T47D (cell line): ENCODE results near the gene STYXL1.
"Not testable (repeated sequence)": the region's sequence is repeated elsewhere in the genome, so short reads cannot be mapped to it uniquely, and the experiment has no call there.

ENCODE experiments used
- DNase-seq, 2 experiments: peaks; one replicate each; pipeline versions ENCODE4 v3.0.0 to v3.0.0-alpha.2; 2011 to 2012; ENCODE audit warnings: low read depth in 1 of 2, low spot score in 1 of 2
- JUND ChIP-seq: IDR thresholded peaks from 2 replicates; pipeline ENCODE4 v1.6.1; 2012; ENCODE audit warnings: low read depth
- in situ Hi-C: cut with HindIII; loops from 2 replicates; pipeline ENCODE4 v1.10.0; 2016; ENCODE audit warnings: low sequenced_read_pairs, low pct_unique_long_range_greater_than_20kb

STYXL1 gene

DNA sequence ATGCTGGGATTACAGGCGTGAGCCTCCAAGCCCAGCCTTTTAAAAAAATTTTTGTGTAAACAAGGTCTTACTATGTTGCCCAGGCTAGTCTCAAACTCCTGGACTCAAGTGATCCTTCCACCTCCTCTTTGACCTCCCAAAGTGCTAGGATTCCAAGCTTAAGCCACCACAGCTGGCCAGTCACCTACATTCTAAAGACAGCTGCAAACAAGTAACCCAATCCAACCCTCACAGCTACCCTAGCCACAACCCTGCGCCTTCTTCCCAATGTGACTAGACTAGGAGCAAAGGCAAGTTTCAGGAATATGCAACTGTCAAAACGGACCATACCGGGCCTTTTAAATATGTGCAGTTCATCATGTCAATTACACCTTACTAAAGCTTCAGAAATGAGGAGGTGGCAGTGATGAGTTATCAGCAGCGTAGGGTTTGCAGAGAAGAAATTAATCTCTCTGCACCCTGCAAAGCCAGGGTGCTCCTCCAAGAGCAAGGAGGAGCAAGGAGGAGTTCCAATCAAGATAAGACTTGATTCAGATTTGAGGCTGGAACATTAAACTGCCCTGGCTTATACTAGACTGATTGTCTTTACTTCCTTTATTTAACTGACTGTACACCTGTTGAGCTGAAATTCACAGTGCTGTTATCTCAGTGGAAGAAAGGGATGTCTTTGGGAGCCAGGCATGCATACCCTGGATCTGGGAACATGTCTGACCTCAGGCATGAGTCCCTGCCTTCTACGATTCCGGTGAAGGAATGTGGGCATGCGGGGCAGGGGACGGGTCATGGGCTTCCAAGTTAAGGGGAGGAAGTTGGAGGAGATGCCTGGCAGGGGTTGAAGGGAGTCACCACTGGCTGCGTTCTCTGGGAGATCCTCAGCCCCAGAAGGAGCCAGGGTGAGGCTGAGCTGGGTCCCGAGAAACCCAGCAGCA is 37.9 kb downstream of the STYXL1 start:
- in situ Hi-C loops, result no loop called here
- DNase-seq, result no peak
- no peak for TF ChIP-seq JUND

DNA sequence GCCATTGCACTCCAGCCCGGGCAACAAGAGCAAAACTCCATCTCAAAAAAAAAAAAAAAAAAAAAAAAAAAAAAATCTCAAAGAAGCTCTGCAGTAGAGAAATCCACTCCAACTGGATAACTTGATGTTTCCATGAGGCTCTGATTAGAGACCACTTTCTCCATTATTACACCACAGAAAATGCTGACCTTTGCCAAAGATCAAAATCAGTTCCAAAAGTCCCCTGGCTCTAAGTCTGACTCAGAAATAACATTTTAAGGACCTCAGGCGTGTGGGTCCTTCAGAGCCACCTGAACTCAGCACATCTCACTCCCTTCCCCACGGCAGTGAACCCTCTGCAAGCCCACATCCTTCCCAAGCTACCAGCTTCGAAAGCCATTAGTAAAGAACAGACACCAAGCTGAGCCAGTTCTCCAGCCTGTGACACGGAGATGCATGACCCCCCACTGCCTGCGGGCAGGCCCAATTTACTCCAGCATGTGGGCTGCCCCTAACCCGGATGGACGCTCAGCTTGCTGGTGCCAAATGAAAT is 39.6 kb downstream of the STYXL1 start:
- no peak for DNase-seq
- no peak for TF ChIP-seq JUND
- in situ Hi-C loops, result no loop called here

DNA sequence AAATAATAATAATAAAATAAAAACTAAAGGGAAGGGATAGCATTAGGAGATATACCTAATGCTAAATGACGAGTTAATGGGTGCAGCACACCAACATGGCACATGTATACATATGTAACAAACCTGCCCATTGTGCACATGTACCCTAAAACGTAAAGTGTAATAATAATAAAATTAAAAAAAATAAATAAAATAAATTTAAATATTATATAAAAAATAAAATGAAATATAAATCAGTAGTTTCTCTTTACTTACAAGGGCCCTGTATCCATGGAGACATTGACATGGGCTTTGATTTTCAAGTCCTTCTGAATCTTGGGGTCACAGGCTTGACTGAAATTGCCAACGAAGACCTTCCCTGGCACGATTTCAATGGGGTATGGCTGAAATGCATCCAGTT is 42.8 kb downstream of the STYXL1 start:
- in situ Hi-C loops, DNase-seq: not testable (repeated sequence)

DNA sequence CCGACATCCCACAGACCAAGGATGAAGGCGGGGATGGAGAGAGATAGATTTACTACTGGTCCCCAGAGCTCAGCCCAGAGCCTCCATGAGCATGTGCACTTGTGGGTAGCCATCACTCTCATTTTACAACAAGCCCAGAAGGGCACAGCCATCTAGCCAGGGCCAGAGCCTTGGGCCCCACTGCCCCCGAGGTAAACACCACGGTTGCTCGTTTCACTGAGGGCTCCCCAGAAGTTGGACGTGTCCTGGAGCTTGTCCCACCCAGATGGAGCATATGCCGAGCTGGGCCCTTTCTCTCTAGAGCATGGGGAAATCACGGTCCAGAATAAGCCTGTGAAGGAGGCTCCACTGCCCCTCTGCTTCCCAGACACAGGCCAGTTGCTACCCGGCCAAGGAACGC is 44.4 kb downstream of the STYXL1 start:
- in situ Hi-C loops, result no loop called here
- TF ChIP-seq JUND, result no peak
- no peak for DNase-seq

DNA sequence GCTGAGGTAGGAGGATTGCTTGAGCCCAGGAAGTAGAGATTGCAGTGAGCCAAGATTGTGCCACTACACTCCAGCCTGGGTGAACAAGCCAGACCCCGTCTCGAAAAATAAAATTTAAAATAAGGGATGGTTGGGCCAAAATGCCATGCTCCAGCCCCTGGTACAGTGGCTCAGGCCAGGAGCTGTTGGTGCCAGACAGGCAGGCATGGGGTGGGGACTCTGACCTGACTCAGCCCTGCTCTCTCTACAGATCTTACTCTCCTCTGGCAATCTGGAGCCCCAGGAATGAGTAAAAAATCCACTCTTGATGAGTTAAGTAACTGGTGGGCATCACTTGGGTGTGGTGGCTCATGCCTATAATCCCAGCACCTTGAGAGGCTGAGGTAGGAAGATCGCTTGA is 45.0 kb downstream of the STYXL1 start:
- in situ Hi-C loops, result no loop called here

DNA sequence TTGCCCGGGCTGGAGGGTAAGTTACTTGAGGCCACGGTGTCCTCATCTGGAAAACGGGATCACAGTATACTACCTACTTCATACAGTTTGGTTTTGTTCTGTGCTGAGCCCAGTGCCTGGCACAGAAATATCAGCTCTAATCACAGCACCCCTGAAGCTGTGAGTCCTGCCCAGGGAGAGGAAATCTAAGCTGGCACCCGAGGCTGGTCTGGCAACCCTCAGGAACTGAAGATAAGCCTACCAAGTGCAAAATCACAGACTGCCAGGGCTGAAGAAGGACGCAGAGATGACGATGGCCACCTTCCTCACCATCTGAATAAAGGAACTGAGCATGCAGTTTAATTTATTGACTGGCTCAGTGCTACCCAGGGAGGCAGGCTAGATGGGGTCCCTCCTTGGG is 45.7 kb downstream of the STYXL1 start:
- TF ChIP-seq JUND, result no peak
- DNase-seq, result no peak
- in situ Hi-C loops, result no loop called here

More for the DNA sequence above, 45.0 kb downstream of the STYXL1 start:
- no peak for TF ChIP-seq JUND
- no peak for DNase-seq

DNA sequence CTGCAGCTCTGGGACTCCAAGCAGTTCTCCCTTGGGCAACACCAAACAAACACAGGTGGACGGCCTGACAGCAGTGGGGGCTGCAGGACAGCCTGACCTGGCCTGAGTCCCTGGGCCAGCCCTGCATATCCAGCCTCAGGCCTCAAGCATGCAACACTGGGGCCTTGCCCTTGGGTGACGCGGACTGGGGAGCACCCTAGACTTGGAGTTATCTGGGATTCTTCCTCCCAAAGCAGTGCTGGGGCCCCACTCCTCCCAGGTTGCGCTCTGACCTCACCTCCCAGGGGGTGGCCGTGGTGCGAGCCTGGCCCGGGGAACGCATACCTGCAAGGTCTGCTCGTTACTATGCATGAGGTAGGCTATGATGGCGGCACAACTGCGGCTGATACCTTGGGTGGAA is 47.2 kb downstream of the STYXL1 start:
- no peak for DNase-seq
- TF ChIP-seq JUND, result no peak
- in situ Hi-C loops, result no loop called here

DNA sequence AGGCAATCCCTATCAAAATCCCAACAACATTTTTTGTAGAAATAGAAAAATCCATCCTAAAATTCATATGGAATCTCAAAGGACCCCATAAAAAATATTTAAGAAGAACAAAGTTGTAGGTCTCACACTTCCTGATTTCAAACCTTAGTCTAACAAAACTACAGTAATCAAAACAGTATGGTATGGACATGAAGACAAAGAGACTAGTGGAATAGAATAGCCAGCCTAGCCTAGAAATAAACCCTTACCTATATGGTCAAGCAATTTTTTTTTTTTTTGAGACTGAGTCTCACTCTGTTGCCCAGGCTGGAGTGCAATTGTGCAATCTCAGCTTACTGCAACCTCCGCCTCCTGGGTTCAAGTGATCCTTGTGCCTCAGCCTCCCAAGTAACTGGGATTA is 49.8 kb downstream of the STYXL1 start:
- in situ Hi-C loops, result no loop called here
- TF ChIP-seq JUND, result no peak
- DNase-seq, result no peak

DNA sequence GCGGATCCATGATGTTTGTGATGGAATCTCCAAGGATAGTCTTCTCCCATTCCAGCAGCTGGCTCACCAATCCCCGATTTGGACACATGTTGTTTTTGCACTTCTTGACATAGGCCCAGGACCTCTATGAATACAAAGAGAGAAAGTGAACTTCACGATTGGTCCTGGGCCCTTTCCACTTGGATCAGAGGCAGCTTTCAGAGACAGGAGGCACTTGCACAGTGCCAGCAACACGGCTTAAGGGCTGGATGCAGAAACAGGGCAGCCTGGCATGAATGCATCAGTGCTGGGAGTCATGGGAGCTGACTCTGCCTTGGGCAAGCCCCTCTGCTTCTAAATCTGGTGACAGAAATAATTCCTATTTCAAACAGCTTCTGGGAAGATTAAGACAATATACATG is 51.3 kb downstream of the STYXL1 start:
- DNase-seq, result no peak
- TF ChIP-seq JUND, result no peak
- in situ Hi-C loops, result no loop called here

DNA sequence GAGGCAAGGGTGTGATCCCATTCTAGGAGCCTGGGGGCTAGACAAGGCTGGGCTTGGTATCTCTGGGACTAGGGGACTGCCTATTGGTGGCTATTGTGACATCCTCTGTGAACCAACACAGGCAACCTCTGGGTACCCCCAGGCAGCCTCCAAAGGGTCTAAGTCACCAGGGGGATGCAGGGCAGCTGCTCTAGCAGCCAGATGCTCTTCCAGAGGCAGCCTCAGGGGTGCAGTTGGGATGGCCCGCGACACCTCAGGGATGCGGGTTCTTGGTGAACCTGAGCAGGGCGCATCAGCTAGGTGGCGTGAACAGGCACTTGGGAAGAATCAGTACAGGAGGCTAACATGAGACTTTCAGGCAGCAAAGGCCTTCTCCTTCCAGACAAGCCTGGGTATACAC is 51.8 kb downstream of the STYXL1 start:
- in situ Hi-C loops, result no loop called here
- TF ChIP-seq JUND, result no peak
- DNase-seq, result no peak

DNA sequence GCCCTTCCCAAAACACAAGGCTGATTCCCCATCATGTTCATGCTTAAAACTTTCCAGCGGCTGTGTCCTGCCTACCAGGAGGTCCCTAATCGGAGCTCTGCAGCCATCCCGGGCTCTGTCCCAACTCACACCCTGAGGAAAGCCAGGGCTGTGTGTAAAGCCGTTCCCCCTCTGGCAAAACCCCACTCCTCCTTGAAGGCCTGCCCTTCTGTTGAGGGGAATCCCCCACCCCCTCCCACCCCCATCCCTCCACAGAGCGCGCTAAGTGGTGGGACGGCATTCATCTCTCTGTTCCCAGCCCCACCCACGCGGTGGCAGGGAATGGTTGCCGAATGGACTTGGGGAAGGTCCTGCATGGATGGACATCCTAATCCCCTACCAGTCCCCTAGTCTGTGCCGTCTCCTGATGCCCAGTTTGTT is 52.7 kb downstream of the STYXL1 start:
- no peak for DNase-seq
- no peak for TF ChIP-seq JUND
- in situ Hi-C loops, result no loop called here

DNA sequence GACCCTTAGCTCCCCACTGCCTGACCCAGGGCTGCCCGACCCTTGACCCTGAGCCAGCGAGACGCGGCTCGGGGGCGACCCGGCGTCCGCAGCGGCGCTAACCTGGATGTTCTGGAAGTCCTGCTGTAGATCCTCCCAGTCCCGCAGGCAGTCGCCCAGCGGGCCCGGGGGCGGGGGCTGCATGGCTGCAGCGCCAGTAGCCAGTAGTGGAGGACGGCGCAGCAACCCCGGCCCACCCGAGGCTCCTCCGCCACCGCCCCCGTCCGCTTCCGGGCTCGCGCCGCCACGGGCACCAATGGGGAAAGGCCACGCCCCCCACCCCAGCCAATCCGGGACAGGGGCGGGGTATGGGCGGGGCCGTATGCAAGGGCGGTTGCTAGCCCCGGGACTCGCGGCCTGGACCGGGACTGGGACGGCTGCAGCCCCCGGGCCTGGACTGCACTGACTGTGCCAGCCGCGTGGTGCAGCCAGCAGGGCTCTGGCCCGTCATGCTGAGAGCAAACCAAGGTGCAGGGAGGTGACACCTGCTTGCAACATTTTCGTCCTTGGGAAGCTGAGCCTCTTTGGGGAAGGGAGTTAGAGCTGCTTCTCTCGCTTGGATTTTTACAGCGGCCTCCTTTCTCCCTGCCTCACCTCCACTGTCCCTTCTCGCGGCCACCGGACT is 53.3 kb downstream of the STYXL1 start, which contains the start of gene TMEM120A:
TSS of gene TMEM120A (minus strand) at position 208 of the 664 bp plus-strand sequence. CDS start at position 183, 25 bp downstream.
- TF ChIP-seq JUND, result no peak
- in situ Hi-C loops, result no loop called here
- peak; percentile 96 to 99 for DNase-seq
